ENCODE measurements around the gene MTURN. TPM values are rescaled to one million over a fixed set of nuclear protein-coding genes. Genes with fewer than 3 reads are reported as not detected.

MTURN gene
- total RNA-seq, 1 donor from 2014 or later: 6.1 TPM

Other genes starting within 250 kb of the MTURN start
- 20.3 TPM for gene SCRN1, start 145.2 kb upstream of the MTURN start, total RNA-seq
- gene FKBP14, start 108.3 kb upstream of the MTURN start, total RNA-seq: 7.6 TPM
- 5.7 TPM for gene PLEKHA8, start 106.6 kb upstream of the MTURN start, total RNA-seq
- gene ZNRF2, start 149.6 kb downstream of the MTURN start, total RNA-seq: 14.5 TPM